ENCODE data around the gene TNNI2. TPM values are rescaled to one million over a fixed set of nuclear protein-coding genes. Genes with fewer than 3 reads are reported as not detected.

The TNNI2 gene
- total and polyA plus RNA-seq, 2 donors (not counting 1 experiment from before 2014, with no cell fraction given) = not detected

DNA sequence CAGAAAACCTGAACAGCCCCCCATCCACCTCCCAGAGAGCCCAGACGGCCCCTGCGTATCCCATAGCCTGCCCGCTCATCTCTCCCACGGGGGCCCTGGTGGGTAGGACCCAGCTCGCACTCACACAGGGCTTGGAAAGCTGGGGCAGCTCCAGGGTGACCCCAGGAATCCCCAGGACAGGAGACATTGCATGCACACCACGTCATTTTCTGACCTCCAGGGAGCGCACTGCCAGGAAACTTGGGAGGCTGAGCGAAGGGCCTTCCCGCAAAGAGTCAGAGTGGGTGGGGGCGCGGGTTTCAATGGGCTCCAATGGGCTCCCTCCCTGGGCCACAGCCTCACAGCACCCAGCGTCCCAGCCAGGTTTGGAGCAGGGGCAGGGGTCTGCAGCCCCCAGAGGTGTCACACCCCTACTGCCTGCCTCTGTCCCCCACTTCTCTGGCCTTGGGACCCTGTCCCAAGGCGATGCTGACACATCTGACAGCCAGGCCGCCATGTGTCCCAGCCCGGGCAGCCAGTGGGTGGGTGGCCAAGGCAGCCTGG, 12.2 kb upstream of the TNNI2 start:
- peaks cover 8% of the 10 kb centered on the region for H3K4me1 ChIP-seq (ENCODE audit: control insufficient read depth, extremely low read depth, insufficient read depth, low read length)
- H3K4me3 ChIP-seq (replicated peaks in 1 of 4; ENCODE audit: control extremely low read depth in 1 of 4, insufficient read depth in 1 of 4, low read depth in 3 of 4, low read length in 4 of 4) = no peak overlapping the region
- H3K27me3 ChIP-seq (ENCODE audit: control insufficient read depth, insufficient read depth, low read length) = peaks cover 4% of the 10 kb centered on the region
- peak; percentile 75 to 88 for DNase-seq (ENCODE audit: low read depth in 2 of 2)
- no peak overlapping the region for H3K9ac ChIP-seq (ENCODE audit: insufficient read depth, low read length)
- no peaks in the 10 kb centered on the region for H4K20me1 ChIP-seq (ENCODE audit: control insufficient read depth, extremely low read depth, insufficient read depth, low read length)
- H3K27ac ChIP-seq (ENCODE audit: insufficient read depth, low read length) = peak overlapping the region; percentile 23
- no peaks in the 10 kb centered on the region for H3K36me3 ChIP-seq (ENCODE audit: control insufficient read depth, insufficient read depth, low read length)
- no peak overlapping the region for H2AFZ ChIP-seq (ENCODE audit: low read length)
- H3K4me2 ChIP-seq (ENCODE audit: extremely low read depth, insufficient read depth, low read length) = no peak overlapping the region
- H3K79me2 ChIP-seq (ENCODE audit: control insufficient read depth, insufficient read depth, low read length) = no peaks in the 10 kb centered on the region
- no peaks in the 10 kb centered on the region for H3K9me3 ChIP-seq (ENCODE audit: control insufficient read depth, insufficient read depth, low read depth, low read length)
- no peak for TF ChIP-seq EZH2 (IDR thresholded peaks at IDR 0.05; ENCODE audit: low read length, missing control alignments)
- TF ChIP-seq, protein P1, sequence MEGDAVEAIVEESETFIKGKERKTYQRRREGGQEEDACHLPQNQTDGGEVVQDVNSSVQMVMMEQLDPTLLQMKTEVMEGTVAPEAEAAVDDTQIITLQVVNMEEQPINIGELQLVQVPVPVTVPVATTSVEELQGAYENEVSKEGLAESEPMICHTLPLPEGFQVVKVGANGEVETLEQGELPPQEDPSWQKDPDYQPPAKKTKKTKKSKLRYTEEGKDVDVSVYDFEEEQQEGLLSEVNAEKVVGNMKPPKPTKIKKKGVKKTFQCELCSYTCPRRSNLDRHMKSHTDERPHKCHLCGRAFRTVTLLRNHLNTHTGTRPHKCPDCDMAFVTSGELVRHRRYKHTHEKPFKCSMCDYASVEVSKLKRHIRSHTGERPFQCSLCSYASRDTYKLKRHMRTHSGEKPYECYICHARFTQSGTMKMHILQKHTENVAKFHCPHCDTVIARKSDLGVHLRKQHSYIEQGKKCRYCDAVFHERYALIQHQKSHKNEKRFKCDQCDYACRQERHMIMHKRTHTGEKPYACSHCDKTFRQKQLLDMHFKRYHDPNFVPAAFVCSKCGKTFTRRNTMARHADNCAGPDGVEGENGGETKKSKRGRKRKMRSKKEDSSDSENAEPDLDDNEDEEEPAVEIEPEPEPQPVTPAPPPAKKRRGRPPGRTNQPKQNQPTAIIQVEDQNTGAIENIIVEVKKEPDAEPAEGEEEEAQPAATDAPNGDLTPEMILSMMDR (conservative IDR thresholded peaks at IDR 0.05 in 1 of 2, IDR thresholded peaks at IDR 0.05 in 1 of 2; ENCODE audit: low read depth in 1 of 2, low read length in 2 of 2) = peak in 1 of 2 donors; percentile 30

DNA sequence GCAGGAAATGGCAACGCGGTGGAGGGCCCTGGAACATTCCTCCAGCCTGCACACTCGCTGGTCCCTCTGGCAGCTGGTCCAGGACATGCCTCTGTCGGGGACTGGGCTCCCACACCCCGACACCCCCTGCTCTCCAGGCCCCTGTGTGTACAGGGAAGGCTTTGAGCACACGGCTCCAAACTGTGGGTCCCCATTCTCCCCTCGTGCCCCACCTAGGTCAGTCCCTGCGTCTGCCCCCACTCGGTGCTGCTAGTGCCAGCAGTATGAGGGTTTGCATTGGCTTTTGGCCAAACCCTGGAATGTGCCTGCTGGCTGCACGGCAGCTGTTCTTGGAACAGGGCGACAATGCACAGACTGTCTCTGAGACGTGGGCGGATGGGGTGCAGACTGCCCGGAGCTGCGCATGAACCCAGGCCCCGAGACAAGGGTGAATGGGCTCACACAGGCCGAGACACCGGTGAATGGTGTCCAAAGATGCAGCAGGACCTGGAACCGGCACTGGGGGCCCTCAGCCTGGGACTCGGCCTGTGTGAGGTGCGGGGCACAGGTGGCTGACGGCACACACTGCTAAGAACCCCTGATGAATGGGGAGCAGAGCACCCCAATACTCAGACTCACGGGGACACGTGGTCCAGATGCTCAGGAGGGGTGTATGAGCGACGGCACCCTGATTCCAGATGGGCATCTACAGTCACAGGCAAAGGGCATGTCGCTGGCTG, 11.5 kb upstream of the TNNI2 start:
- Histone ChIP-seq H3K27ac (ENCODE audit: insufficient read depth, low read length) (peak overlapping the region; percentile 23), H3K36me3 (ENCODE audit: control insufficient read depth, insufficient read depth, low read length) (no peaks in the 10 kb centered on the region), H4K20me1 (ENCODE audit: control insufficient read depth, extremely low read depth, insufficient read depth, low read length) (no peaks in the 10 kb centered on the region), H2AFZ (ENCODE audit: low read length) (no peak overlapping the region), H3K9ac (ENCODE audit: insufficient read depth, low read length) (no peak overlapping the region), H3K79me2 (ENCODE audit: control insufficient read depth, insufficient read depth, low read length) (no peaks in the 10 kb centered on the region), H3K4me3 (replicated peaks in 1 of 4; ENCODE audit: control extremely low read depth in 1 of 4, insufficient read depth in 1 of 4, low read depth in 3 of 4, low read length in 4 of 4) (no peak overlapping the region), H3K4me2 (ENCODE audit: extremely low read depth, insufficient read depth, low read length) (peak overlapping the region; percentile 51), H3K4me1 (ENCODE audit: control insufficient read depth, extremely low read depth, insufficient read depth, low read length) (peaks cover 8% of the 10 kb centered on the region), H3K27me3 (ENCODE audit: control insufficient read depth, insufficient read depth, low read length) (peaks cover 4% of the 10 kb centered on the region), H3K9me3 (ENCODE audit: control insufficient read depth, insufficient read depth, low read depth, low read length) (no peaks in the 10 kb centered on the region)
- DNase-seq (ENCODE audit: low read depth in 2 of 2) = peak; percentile 74 to 90
- no peak for TF ChIP-seq EZH2 (IDR thresholded peaks at IDR 0.05; ENCODE audit: low read length, missing control alignments)
- TF ChIP-seq, protein P1 (conservative IDR thresholded peaks at IDR 0.05 in 1 of 2, IDR thresholded peaks at IDR 0.05 in 1 of 2; ENCODE audit: low read depth in 1 of 2, low read length in 2 of 2) = no peak

DNA sequence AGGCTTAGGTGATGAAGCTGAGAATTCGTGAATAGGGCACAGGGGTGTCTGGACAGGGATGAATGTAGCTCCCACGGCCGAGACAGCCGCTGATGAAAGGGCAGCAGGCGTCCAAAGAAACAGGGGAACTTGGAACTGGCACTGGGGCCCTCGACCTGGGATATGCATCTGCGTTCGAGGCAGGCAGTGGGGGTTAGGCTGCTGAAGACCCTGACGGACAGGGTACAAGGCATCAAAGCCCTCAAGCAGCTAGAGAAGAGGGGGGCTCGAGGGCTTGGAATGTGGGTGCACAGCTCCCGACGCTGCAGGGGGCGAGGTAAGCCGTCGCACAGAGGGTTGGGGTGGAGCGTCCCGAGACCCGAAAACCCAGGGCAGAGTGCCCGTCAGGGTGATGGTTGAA, 10.8 kb upstream of the TNNI2 start:
- Histone ChIP-seq H3K79me2 (ENCODE audit: control insufficient read depth, insufficient read depth, low read length) (no peaks in the 10 kb centered on the region), H2AFZ (ENCODE audit: low read length) (no peak overlapping the region), H3K9ac (ENCODE audit: insufficient read depth, low read length) (no peak overlapping the region), H4K20me1 (ENCODE audit: control insufficient read depth, extremely low read depth, insufficient read depth, low read length) (no peaks in the 10 kb centered on the region), H3K27ac (ENCODE audit: insufficient read depth, low read length) (no peak overlapping the region), H3K4me3 (replicated peaks in 1 of 4; ENCODE audit: control extremely low read depth in 1 of 4, insufficient read depth in 1 of 4, low read depth in 3 of 4, low read length in 4 of 4) (no peak overlapping the region), H3K9me3 (ENCODE audit: control insufficient read depth, insufficient read depth, low read depth, low read length) (no peaks in the 10 kb centered on the region), H3K27me3 (ENCODE audit: control insufficient read depth, insufficient read depth, low read length) (peaks cover 4% of the 10 kb centered on the region), H3K36me3 (ENCODE audit: control insufficient read depth, insufficient read depth, low read length) (no peaks in the 10 kb centered on the region), H3K4me2 (ENCODE audit: extremely low read depth, insufficient read depth, low read length) (no peak overlapping the region), H3K4me1 (ENCODE audit: control insufficient read depth, extremely low read depth, insufficient read depth, low read length) (peaks cover 8% of the 10 kb centered on the region)
- no peak for DNase-seq (ENCODE audit: low read depth in 2 of 2)
- no peak for TF ChIP-seq EZH2 (IDR thresholded peaks at IDR 0.05; ENCODE audit: low read length, missing control alignments)
- TF ChIP-seq, protein P1 (conservative IDR thresholded peaks at IDR 0.05 in 1 of 2, IDR thresholded peaks at IDR 0.05 in 1 of 2; ENCODE audit: low read depth in 1 of 2, low read length in 2 of 2) = no peak
